Endothelial cell of umbilical vein (primary cell): ENCODE measurements around the gene TMPRSS11E. TPM values are rescaled to one million over a fixed set of nuclear protein-coding genes. Genes with fewer than 3 reads are reported as not detected.
"Not testable (repeated sequence)": the region's sequence is repeated elsewhere in the genome, so short reads cannot be mapped to it uniquely, and the experiment has no call there.

ENCODE experiments used
- BruUV-seq: library from RNA; stranded (reverse); fragments of 400-500 nt; replicated peaks from 2 replicates; lab custom pipeline; 2021; lab: Mats Ljungman, UMichigan
- CTCF ChIA-PET: fragments of 300-600, 350-600 bp; sonication (Branson Sonifier 250); formaldehyde crosslinking; loops from one replicate; lab custom pipeline; 2021; ENCODE audit warnings: antibody characterized with exemption, inconsistent platforms; lab: Charles Lee
- POLR2A ChIA-PET: fragments of 300-600, 350-600 bp; sonication (Branson Sonifier 250); formaldehyde crosslinking; loops from one replicate; lab custom pipeline; 2021; ENCODE audit warnings: antibody characterized with exemption, inconsistent platforms; lab: Charles Lee
- DNase-seq: peaks from one replicate; pipeline ENCODE4 v3.0.0-alpha.2; 2011; ENCODE audit warnings: low read depth, low spot score
- FAIRE-seq: peaks from 2 replicates; lab custom pipeline; 2011; peaks lifted over from hg19 to GRCh38; lab: Jason Lieb, UNC
- H2AFZ ChIP-seq: 2 replicates; pipeline ENCODE4 v1.6.0; 2012; ENCODE audit warnings: low read depth, low read length, control low read depth, inconsistent platforms
- H3K27ac ChIP-seq: 2 replicates; pipeline ENCODE4 v1.5.1; 2011; ENCODE audit warnings: low read depth, mild to moderate bottlenecking, control low read depth, low read length, moderate library complexity; ENCODE audit not compliant: insufficient read depth
- H3K27me3 ChIP-seq, 2 experiments: 2 replicates each; pipeline versions ENCODE4 v1.6.0 to v1.6.1; 2011; ENCODE audit warnings: low read length in 2 of 2, mixed read lengths in 1 of 2; ENCODE audit not compliant: control insufficient read depth in 2 of 2, insufficient read depth in 2 of 2
- H3K36me3 ChIP-seq, 2 experiments: 2 replicates in 1 of 2; 3 replicates in 1 of 2; pipeline ENCODE4 v1.5.1; 2011; ENCODE audit warnings: low read length in 2 of 2, mild to moderate bottlenecking in 1 of 2, moderate library complexity in 1 of 2; ENCODE audit not compliant: control insufficient read depth in 2 of 2, insufficient read depth in 2 of 2; ENCODE audit errors: extremely low read depth in 1 of 2
- H3K4me1 ChIP-seq: 3 replicates; pipeline ENCODE4 v1.5.1; 2011; ENCODE audit warnings: mild to moderate bottlenecking, low read length; ENCODE audit not compliant: control insufficient read depth, insufficient read depth; ENCODE audit errors: extremely low read depth
- H3K4me2 ChIP-seq: 2 replicates; pipeline ENCODE4 v1.6.1; 2011; ENCODE audit warnings: low read length, control low read depth, mixed read lengths; ENCODE audit not compliant: insufficient read depth
- H3K4me3 ChIP-seq, 3 experiments: fragments of 200-600 bp in 1 of 3; sonication (generic), shearing (Covaris generic) in 1 of 3; replicated peaks in 1 of 3; 2 replicates each; pipeline ENCODE4 v1.5.1; 2011 to 2016; ENCODE audit warnings: control low read depth in 3 of 3, low read length in 3 of 3, mild to moderate bottlenecking in 2 of 3, inconsistent platforms in 1 of 3, low read depth in 1 of 3, moderate library complexity in 1 of 3; ENCODE audit not compliant: insufficient read depth in 1 of 3
- H3K79me2 ChIP-seq: 2 replicates; pipeline ENCODE4 v1.6.0; 2012; ENCODE audit warnings: low read length, inconsistent platforms; ENCODE audit not compliant: control insufficient read depth, insufficient read depth
- H3K9ac ChIP-seq: replicated peaks from 2 replicates; pipeline ENCODE3; 2011; ENCODE audit warnings: low read length, control low read depth; ENCODE audit not compliant: insufficient read depth; ENCODE audit errors: extremely low read depth
- H3K9me1 ChIP-seq: replicated peaks from 3 replicates; pipeline ENCODE4 v1.6.0; 2011; ENCODE audit warnings: mild to moderate bottlenecking, low read length; ENCODE audit not compliant: control insufficient read depth, insufficient read depth; ENCODE audit errors: extremely low read depth
- H3K9me3 ChIP-seq: replicated peaks from 2 replicates; pipeline ENCODE4 v1.5.1; 2012; ENCODE audit warnings: low read length, inconsistent platforms; ENCODE audit not compliant: control insufficient read depth, insufficient read depth
- H4K20me1 ChIP-seq: replicated peaks from 2 replicates; pipeline ENCODE3; 2011; ENCODE audit warnings: mild to moderate bottlenecking, low read length; ENCODE audit not compliant: control insufficient read depth, insufficient read depth; ENCODE audit errors: extremely low read depth
- CTCF ChIP-seq, 2 donors: IDR thresholded peaks; 1 replicate in 1 of 2; 2 replicates in 1 of 2; pipeline ENCODE4 v1.5.1; 2011; ENCODE audit warnings: low read length in 2 of 2, mild to moderate bottlenecking in 2 of 2, moderate library complexity in 2 of 2, control low read depth in 1 of 2, inconsistent platforms in 1 of 2, low read depth in 1 of 2; ENCODE audit not compliant: insufficient read depth in 1 of 2; ENCODE audit errors: extremely low read depth in 1 of 2
- EZH2 ChIP-seq: IDR thresholded peaks from 2 replicates; pipeline ENCODE4 v1.6.1; 2012; ENCODE audit warnings: borderline replicate concordance, low read depth, mild to moderate bottlenecking, moderate library complexity, low read length, inconsistent platforms; ENCODE audit not compliant: severe bottlenecking
- FOS ChIP-seq: IDR thresholded peaks from 2 replicates; pipeline ENCODE4 v1.6.1; 2011; ENCODE audit warnings: mild to moderate bottlenecking, low read length, moderate library complexity, borderline replicate concordance; ENCODE audit not compliant: insufficient read depth
- GATA2 ChIP-seq: IDR thresholded peaks from 2 replicates; pipeline ENCODE4 v1.7.0; 2011; ENCODE audit warnings: low read depth, mild to moderate bottlenecking, moderate library complexity, mixed read lengths, low read length; ENCODE audit not compliant: insufficient read length, insufficient read depth
- JUN ChIP-seq: IDR thresholded peaks from 2 replicates; pipeline ENCODE4 v1.6.1; 2011; ENCODE audit warnings: borderline replicate concordance, low read depth; ENCODE audit not compliant: insufficient read length, insufficient read depth
- MAX ChIP-seq: IDR thresholded peaks from 2 replicates; pipeline ENCODE4 v1.6.1; 2011; ENCODE audit not compliant: insufficient read depth, insufficient read length
- MYC ChIP-seq: IDR thresholded peaks from one replicate; pipeline ENCODE4 v1.6.1; 2011; ENCODE audit warnings: mild to moderate bottlenecking, low read depth, low read length
- POLR2A ChIP-seq: IDR thresholded peaks from 2 replicates; pipeline ENCODE4 v1.6.1; 2012; ENCODE audit warnings: low read depth, mild to moderate bottlenecking, control low read depth, low read length
- POLR2AphosphoS5 ChIP-seq: IDR thresholded peaks from 2 replicates; pipeline ENCODE4 v1.6.1; 2012; ENCODE audit warnings: low read depth, mild to moderate bottlenecking, control low read depth, low read length, moderate library complexity; ENCODE audit not compliant: insufficient read depth
- dilution Hi-C: fragments of 300-500 bp; cut with MboI; formaldehyde crosslinking; loops from one replicate; pipeline ENCODE4 v1.15.0; 2019; ENCODE audit warnings: low sequenced_read_pairs; ENCODE audit not compliant: extremely low pct_ligation_motif_present
- intact Hi-C: fragments of 100-400 bp; cut with micrococcal nuclease; formaldehyde crosslinking; loops from one replicate; pipeline ENCODE4 v1.10.0; 2022
- polyA plus RNA-seq, 4 experiments: library from polyadenylated mRNA; depleted of rRNA in 3 of 4; stranded (reverse) in 3 of 4; unstranded in 1 of 4; fragments of >200 nt; gene quantifications; 2 replicates each; pipeline versions ENCODE4 v1.2.1 to v1.2.3, GENCODE V29; 2011 to 2012; ENCODE audit warnings: missing spikeins in 1 of 4
- total RNA-seq: library from RNA; stranded (reverse); gene quantifications from 2 replicates; pipeline ENCODE4 v1.2.3, GENCODE V29; 2021

The TMPRSS11E gene
- total and polyA plus RNA-seq, 2 donors (not counting 3 experiments of a cell fraction or from before 2014, with no cell fraction given): not detected

DNA sequence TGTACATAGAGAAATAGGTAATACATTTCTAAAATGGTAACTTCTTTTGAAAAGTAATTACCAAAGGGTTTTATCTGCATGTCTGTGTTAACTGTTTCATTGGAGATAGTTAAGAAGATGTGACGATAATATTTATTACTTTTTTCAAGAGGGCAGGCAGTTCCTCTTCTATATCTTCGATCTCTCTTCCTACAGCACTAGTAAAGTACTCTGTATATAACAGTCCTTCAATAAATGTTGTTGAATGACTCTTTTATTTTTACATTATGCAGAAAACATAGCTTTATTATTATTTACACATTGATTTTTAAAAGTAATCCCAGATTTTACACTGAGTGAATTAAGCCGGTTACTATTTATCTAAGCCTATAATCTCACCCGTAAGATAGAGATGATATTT is 51.8 kb downstream of the TMPRSS11E start:
- Histone ChIP-seq H3K36me3 (no peaks in the 10 kb centered on the region), H3K4me1 (no peaks in the 10 kb centered on the region), H3K9me1 (no peaks in the 10 kb centered on the region), H3K79me2 (no peaks in the 10 kb centered on the region), H3K27ac (no peak overlapping the region), H3K9me3 (no peaks in the 10 kb centered on the region), H3K4me3 (no peak overlapping the region), H3K9ac (no peak overlapping the region), H4K20me1 (no peaks in the 10 kb centered on the region), H3K27me3 (peaks cover 0 to 2% of the 10 kb centered on the region in 2 experiments), H2AFZ (no peak overlapping the region), H3K4me2 (no peak overlapping the region)
- BruUV-seq: no TSS peak
- DNase-seq (no peak), FAIRE-seq (no peak)
- TF ChIP-seq POLR2AphosphoS5: no peak
- no peak for TF ChIP-seq POLR2A
- no peak for TF ChIP-seq MAX
- no peak for TF ChIP-seq EZH2
- no peak for TF ChIP-seq JUN
- TF ChIP-seq CTCF (IDR thresholded peaks at IDR 0.05; ENCODE audit: extremely low read depth in 1 of 2, insufficient read depth in 1 of 2, low read depth in 1 of 2, low read length in 2 of 2): no peak
- TF ChIP-seq MYC: no peak
- no peak for TF ChIP-seq FOS
- TF ChIP-seq GATA2: no peak
- POLR2A ChIA-PET: no interaction called here
- dilution Hi-C loops: no loop called here
- CTCF ChIA-PET: interaction anchor here (1.0 to 1.9 kb wide), 4 partner anchors 526 to 1118 kb away, joined by 3 to 26 read pairs (median 6); no protein-coding TSS in a partner anchor
- intact Hi-C loops: no loop called here

DNA sequence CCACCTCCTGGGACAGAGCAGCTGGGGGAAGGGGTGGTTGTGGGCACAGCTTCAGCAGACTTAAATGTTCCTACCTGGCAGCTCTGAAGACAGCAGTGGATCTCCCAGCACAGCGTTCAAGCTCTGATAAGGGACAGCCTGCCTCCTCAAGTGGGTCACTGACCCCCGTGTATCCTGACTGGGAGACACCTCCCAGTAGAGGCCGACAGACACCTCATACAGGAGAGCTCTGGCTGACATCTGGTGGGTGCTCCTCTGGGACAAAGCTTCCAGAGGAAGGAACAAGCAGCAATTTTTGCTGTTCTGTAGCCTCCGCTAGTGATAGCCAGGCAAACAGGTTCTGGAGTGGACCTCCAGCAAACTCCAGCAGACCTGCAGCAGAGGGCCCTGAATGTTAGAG is 56.2 kb downstream of the TMPRSS11E start:
- H2AFZ ChIP-seq, H3K4me3 ChIP-seq, H3K36me3 ChIP-seq, H3K4me1 ChIP-seq, DNase-seq, CTCF ChIA-PET, H4K20me1 ChIP-seq, dilution Hi-C loops, H3K79me2 ChIP-seq, POLR2A ChIA-PET, BruUV-seq, FAIRE-seq, H3K9ac ChIP-seq, H3K4me2 ChIP-seq, H3K27ac ChIP-seq, H3K9me1 ChIP-seq, H3K27me3 ChIP-seq, intact Hi-C loops, H3K9me3 ChIP-seq: not testable (repeated sequence)

- DNase-seq, H3K9ac ChIP-seq, H3K4me2 ChIP-seq, H4K20me1 ChIP-seq, H3K27ac ChIP-seq, H3K4me3 ChIP-seq, H3K27me3 ChIP-seq, H2AFZ ChIP-seq, BruUV-seq, H3K9me1 ChIP-seq, H3K36me3 ChIP-seq, POLR2A ChIA-PET, FAIRE-seq, intact Hi-C loops, CTCF ChIA-PET, H3K4me1 ChIP-seq, H3K79me2 ChIP-seq, H3K9me3 ChIP-seq, dilution Hi-C loops: not testable (repeated sequence)
Observed at GRCh38 chr4:68504836-68505235, 57.6 kb downstream of the TMPRSS11E start.
